NT2/D1 (cell line): ENCODE results near the gene PEPD.

Experiments used
- DNase-seq: peaks from one replicate; pipeline ENCODE4 v3.0.0-alpha.2; 2011; ENCODE audit warnings: low read depth, low spot score
- H3K27me3 ChIP-seq: 2 replicates; pipeline ENCODE4 v1.6.0; 2011; ENCODE audit warnings: mild to moderate bottlenecking; ENCODE audit not compliant: insufficient read length, insufficient read depth
- H3K36me3 ChIP-seq: 2 replicates; pipeline ENCODE4 v1.6.1; 2011; ENCODE audit warnings: mild to moderate bottlenecking, low read length, mixed read lengths; ENCODE audit not compliant: insufficient read depth, insufficient read length
- H3K4me1 ChIP-seq: 2 replicates; pipeline ENCODE4 v1.5.1; 2011; ENCODE audit not compliant: insufficient read depth, insufficient read length
- H3K4me3 ChIP-seq: 2 replicates; pipeline ENCODE4 v1.5.1; 2011; ENCODE audit warnings: low read depth; ENCODE audit not compliant: insufficient read length
- H3K9ac ChIP-seq: 2 replicates; pipeline ENCODE4 v1.6.0; 2011; ENCODE audit warnings: low read depth; ENCODE audit not compliant: insufficient read length
- H3K9me3 ChIP-seq: 2 replicates; pipeline ENCODE4 v1.5.1; 2011; ENCODE audit warnings: mild to moderate bottlenecking, low read length; ENCODE audit not compliant: insufficient read depth
- SUZ12 ChIP-seq: IDR thresholded peaks from 2 replicates; pipeline ENCODE4 v1.6.1; 2011; ENCODE audit not compliant: insufficient read length, insufficient read depth; ENCODE audit errors: extremely low read depth
- YY1 ChIP-seq: IDR thresholded peaks from 2 replicates; pipeline ENCODE4 v1.6.1; 2011; ENCODE audit not compliant: insufficient read length, insufficient read depth
- ZNF274 ChIP-seq: IDR thresholded peaks from 2 replicates; pipeline ENCODE4 v1.6.1; 2011; ENCODE audit warnings: mild to moderate bottlenecking, low read depth, low read length

Gene PEPD

GRCh38 chr19:33412601-33413425 lies 108.8 kb downstream of the PEPD start:
- Histone ChIP-seq H3K36me3 (peaks cover 15% of the 10 kb centered on the region), H3K4me3 (no peak overlapping the region), H3K9me3 (no peaks in the 10 kb centered on the region), H3K9ac (no peak overlapping the region), H3K4me1 (peaks cover 15% of the 10 kb centered on the region), H3K27me3 (no peaks in the 10 kb centered on the region)
- no peak for TF ChIP-seq ZNF274
- no peak for TF ChIP-seq YY1
- TF ChIP-seq SUZ12 = no peak
- DNase-seq = no peak

- TF ChIP-seq SUZ12 (no peak), YY1 (no peak), ZNF274 (no peak)
- no peaks in the 10 kb centered on the region for H3K9me3 ChIP-seq
- no peak overlapping the region for H3K4me3 ChIP-seq
- no peak overlapping the region for H3K9ac ChIP-seq
- peaks cover 14% of the 10 kb centered on the region for H3K4me1 ChIP-seq
- DNase-seq = no peak
- no peaks in the 10 kb centered on the region for H3K27me3 ChIP-seq
- H3K36me3 ChIP-seq = peaks cover 15% of the 10 kb centered on the region
Observed at GRCh38 chr19:33411621-33412180, 109.9 kb downstream of the PEPD start.

GRCh38 chr19:33410915-33411401 lies 110.6 kb downstream of the PEPD start:
- TF ChIP-seq SUZ12 (no peak), YY1 (no peak), ZNF274 (no peak)

GRCh38 chr19:33409906-33410685 lies 111.5 kb downstream of the PEPD start:
- H3K36me3 ChIP-seq = peaks cover 15% of the 10 kb centered on the region
- no peak overlapping the region for H3K9ac ChIP-seq
- TF ChIP-seq YY1 (no peak), SUZ12 (no peak), ZNF274 (no peak)
- H3K9me3 ChIP-seq = no peaks in the 10 kb centered on the region
- no peak for DNase-seq
- H3K27me3 ChIP-seq = no peaks in the 10 kb centered on the region
- H3K4me3 ChIP-seq = no peak overlapping the region
- H3K4me1 ChIP-seq = peaks cover 14% of the 10 kb centered on the region

More at GRCh38 chr19:33410915-33411401, 110.6 kb downstream of the PEPD start:
- Histone ChIP-seq H3K4me3 (no peak overlapping the region), H3K9ac (no peak overlapping the region), H3K9me3 (no peaks in the 10 kb centered on the region), H3K36me3 (peaks cover 15% of the 10 kb centered on the region), H3K4me1 (peaks cover 14% of the 10 kb centered on the region), H3K27me3 (no peaks in the 10 kb centered on the region)
- DNase-seq = no peak

- H3K36me3 ChIP-seq = peaks cover 15% of the 10 kb centered on the region
- DNase-seq = no peak
- H3K9ac ChIP-seq = no peak overlapping the region
- TF ChIP-seq ZNF274 (no peak), SUZ12 (no peak), YY1 (no peak)
- no peaks in the 10 kb centered on the region for H3K27me3 ChIP-seq
- H3K4me1 ChIP-seq = peaks cover 14% of the 10 kb centered on the region
- no peak overlapping the region for H3K4me3 ChIP-seq
- H3K9me3 ChIP-seq = no peaks in the 10 kb centered on the region
Observed at GRCh38 chr19:33408538-33409434, 112.8 kb downstream of the PEPD start.

- H3K9ac ChIP-seq = no peak overlapping the region
- no peak overlapping the region for H3K4me3 ChIP-seq
- H3K36me3 ChIP-seq = peaks cover 14% of the 10 kb centered on the region
- no peaks in the 10 kb centered on the region for H3K9me3 ChIP-seq
- TF ChIP-seq SUZ12 = no peak
- DNase-seq = no peak
- H3K4me1 ChIP-seq = peaks cover 14% of the 10 kb centered on the region
- H3K27me3 ChIP-seq = no peaks in the 10 kb centered on the region
Observed at GRCh38 chr19:33408116-33408515, 113.5 kb downstream of the PEPD start.
